Measurements from ENCODE around the gene MTHFR. TPM values are rescaled to one million over a fixed set of nuclear protein-coding genes. Genes with fewer than 3 reads are reported as not detected.

Gene MTHFR
- total RNA-seq, 1 experiment from 2014 or later = 16.4 TPM

GRCh38 chr1:11822091-11822490 lies 16.3 kb upstream of the MTHFR start:
- Mint-ChIP-seq H3K9me3 (ENCODE audit: low read depth, unreplicated experiment) (no peaks in the 10 kb centered on the region), H3K27ac (ENCODE audit: unreplicated experiment) (no peak overlapping the region), H3K36me3 (ENCODE audit: insufficient read depth, unreplicated experiment) (peaks cover 55% of the 10 kb centered on the region), H3K27me3 (ENCODE audit: unreplicated experiment) (no peaks in the 10 kb centered on the region), H3K4me1 (ENCODE audit: low read depth, unreplicated experiment) (no peaks in the 10 kb centered on the region), H3K4me3 (ENCODE audit: low read depth, unreplicated experiment) (no peak overlapping the region)
- intact Hi-C loops (cut with micrococcal nuclease; ENCODE audit: unreplicated experiment) = no loop called here
- BruUV-seq (replicated peaks) = no TSS peak
- CTCF ChIA-PET = no interaction called here
- TF ChIP-seq, protein P1, sequence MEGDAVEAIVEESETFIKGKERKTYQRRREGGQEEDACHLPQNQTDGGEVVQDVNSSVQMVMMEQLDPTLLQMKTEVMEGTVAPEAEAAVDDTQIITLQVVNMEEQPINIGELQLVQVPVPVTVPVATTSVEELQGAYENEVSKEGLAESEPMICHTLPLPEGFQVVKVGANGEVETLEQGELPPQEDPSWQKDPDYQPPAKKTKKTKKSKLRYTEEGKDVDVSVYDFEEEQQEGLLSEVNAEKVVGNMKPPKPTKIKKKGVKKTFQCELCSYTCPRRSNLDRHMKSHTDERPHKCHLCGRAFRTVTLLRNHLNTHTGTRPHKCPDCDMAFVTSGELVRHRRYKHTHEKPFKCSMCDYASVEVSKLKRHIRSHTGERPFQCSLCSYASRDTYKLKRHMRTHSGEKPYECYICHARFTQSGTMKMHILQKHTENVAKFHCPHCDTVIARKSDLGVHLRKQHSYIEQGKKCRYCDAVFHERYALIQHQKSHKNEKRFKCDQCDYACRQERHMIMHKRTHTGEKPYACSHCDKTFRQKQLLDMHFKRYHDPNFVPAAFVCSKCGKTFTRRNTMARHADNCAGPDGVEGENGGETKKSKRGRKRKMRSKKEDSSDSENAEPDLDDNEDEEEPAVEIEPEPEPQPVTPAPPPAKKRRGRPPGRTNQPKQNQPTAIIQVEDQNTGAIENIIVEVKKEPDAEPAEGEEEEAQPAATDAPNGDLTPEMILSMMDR (IDR thresholded peaks at IDR 0.05; ENCODE audit: unreplicated experiment) = no peak
- DNase-seq = no peak

DNA sequence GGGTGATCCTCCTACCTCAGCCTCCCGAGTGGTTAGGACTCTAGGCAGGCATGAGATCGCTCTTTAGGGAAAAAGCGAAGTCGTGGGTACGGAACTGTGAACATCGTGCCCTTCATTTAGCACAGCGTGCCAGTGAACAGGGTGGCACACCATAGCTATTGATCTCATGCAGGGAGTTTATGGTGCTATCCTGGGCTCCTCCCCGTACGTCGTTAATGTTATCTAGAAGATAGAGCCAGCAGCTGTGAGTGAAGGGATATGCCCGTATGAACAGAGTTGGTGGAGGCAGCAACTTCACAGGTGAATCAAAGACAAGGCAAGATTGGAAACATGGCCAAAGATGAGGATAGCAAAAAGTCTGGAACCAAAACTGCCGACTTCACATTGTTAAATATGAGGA lies 11.4 kb upstream of the MTHFR start:
- BruUV-seq (replicated peaks) = no TSS peak

GRCh38 chr1:11813021-11813420 lies 7.3 kb upstream of the MTHFR start:
- Mint-ChIP-seq H3K4me1 (ENCODE audit: low read depth, unreplicated experiment) (no peaks in the 10 kb centered on the region), H3K27me3 (ENCODE audit: unreplicated experiment) (no peaks in the 10 kb centered on the region), H3K27ac (ENCODE audit: unreplicated experiment) (no peak overlapping the region), H3K36me3 (ENCODE audit: insufficient read depth, unreplicated experiment) (peaks cover 31% of the 10 kb centered on the region), H3K4me3 (ENCODE audit: low read depth, unreplicated experiment) (no peak overlapping the region), H3K9me3 (ENCODE audit: low read depth, unreplicated experiment) (no peaks in the 10 kb centered on the region)
- BruUV-seq (replicated peaks) = no TSS peak
- TF ChIP-seq, protein P1 (IDR thresholded peaks at IDR 0.05; ENCODE audit: unreplicated experiment) = no peak
- intact Hi-C loops (cut with micrococcal nuclease; ENCODE audit: unreplicated experiment) = no loop called here
- CTCF ChIA-PET = no interaction called here
- DNase-seq = no peak

More for the DNA sequence above, 11.4 kb upstream of the MTHFR start:
- H3K36me3 Mint-ChIP-seq (ENCODE audit: insufficient read depth, unreplicated experiment) = peaks cover 43% of the 10 kb centered on the region
- intact Hi-C loops (cut with micrococcal nuclease; ENCODE audit: unreplicated experiment) = no loop called here
- no peak overlapping the region for H3K27ac Mint-ChIP-seq (ENCODE audit: unreplicated experiment)
- TF ChIP-seq, protein P1 (IDR thresholded peaks at IDR 0.05; ENCODE audit: unreplicated experiment) = no peak
- H3K4me3 Mint-ChIP-seq (ENCODE audit: low read depth, unreplicated experiment) = no peak overlapping the region
- no peaks in the 10 kb centered on the region for H3K9me3 Mint-ChIP-seq (ENCODE audit: low read depth, unreplicated experiment)
- no peaks in the 10 kb centered on the region for H3K4me1 Mint-ChIP-seq (ENCODE audit: low read depth, unreplicated experiment)
- DNase-seq = no peak
- no peaks in the 10 kb centered on the region for H3K27me3 Mint-ChIP-seq (ENCODE audit: unreplicated experiment)
- CTCF ChIA-PET = interaction anchor here (0.7 kb wide), 1 partner anchor 161 kb away, joined by 4 read pairs; no protein-coding TSS in a partner anchor

- TF ChIP-seq, protein P1 (IDR thresholded peaks at IDR 0.05; ENCODE audit: unreplicated experiment) = no peak
These were observed 1.4 kb upstream of the MTHFR start for GRCh38 chr1:11807133-11807532.

More at GRCh38 chr1:11807133-11807532, 1.4 kb upstream of the MTHFR start:
- CTCF ChIA-PET = interaction anchor here (0.6 to 1.0 kb wide), 2 partner anchors 19 to 352 kb away, joined by 3 to 4 read pairs; no protein-coding TSS in a partner anchor
- Mint-ChIP-seq H3K27me3 (ENCODE audit: unreplicated experiment) (no peaks in the 10 kb centered on the region), H3K4me3 (ENCODE audit: low read depth, unreplicated experiment) (peak overlapping the region; percentile 95), H3K27ac (ENCODE audit: unreplicated experiment) (peak overlapping the region; percentile 98), H3K9me3 (ENCODE audit: low read depth, unreplicated experiment) (no peaks in the 10 kb centered on the region), H3K4me1 (ENCODE audit: low read depth, unreplicated experiment) (peaks cover 18% of the 10 kb centered on the region), H3K36me3 (ENCODE audit: insufficient read depth, unreplicated experiment) (peaks cover 63% of the 10 kb centered on the region)
- intact Hi-C loops (cut with micrococcal nuclease; ENCODE audit: unreplicated experiment) = no loop called here
- no peak for DNase-seq
- BruUV-seq (replicated peaks) = no TSS peak

All from Calu3 (cell line).